ENCODE data around the gene TMEM201.
"Not testable (repeated sequence)": the region's sequence is repeated elsewhere in the genome, so short reads cannot be mapped to it uniquely, and the experiment has no call there.

DNA sequence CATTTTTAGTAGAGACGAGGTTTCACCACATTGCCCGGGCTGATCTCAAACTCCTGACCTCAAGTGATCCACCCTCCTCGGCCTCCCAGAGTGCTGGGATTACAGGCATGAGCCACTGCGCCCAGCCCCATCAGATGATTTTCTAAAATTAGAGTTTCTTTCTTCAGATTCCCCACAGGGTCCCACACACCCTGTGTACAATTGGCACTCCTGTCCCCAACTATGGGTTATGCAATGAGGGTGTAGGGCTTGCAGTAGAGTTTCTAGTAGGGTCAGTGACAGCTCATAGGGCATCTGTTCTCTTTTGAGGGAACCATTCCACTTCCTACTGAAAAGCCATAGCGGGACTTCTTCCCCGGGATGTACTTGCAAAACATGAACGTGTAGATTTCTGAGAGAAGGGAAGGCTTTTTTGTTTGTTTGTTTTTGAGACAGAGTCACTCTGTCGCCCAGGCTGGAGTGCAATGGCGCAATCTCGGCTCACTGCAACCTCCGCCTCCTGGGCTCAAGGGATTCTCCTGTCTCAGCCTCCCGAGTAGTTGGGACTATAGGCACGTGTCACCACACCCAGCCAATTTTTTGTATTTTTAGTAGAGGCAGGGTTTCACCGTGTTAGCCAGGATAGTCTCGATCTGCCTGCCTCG lies 17.7 kb upstream of the TMEM201 start:
- TF ChIP-seq, protein P1, sequence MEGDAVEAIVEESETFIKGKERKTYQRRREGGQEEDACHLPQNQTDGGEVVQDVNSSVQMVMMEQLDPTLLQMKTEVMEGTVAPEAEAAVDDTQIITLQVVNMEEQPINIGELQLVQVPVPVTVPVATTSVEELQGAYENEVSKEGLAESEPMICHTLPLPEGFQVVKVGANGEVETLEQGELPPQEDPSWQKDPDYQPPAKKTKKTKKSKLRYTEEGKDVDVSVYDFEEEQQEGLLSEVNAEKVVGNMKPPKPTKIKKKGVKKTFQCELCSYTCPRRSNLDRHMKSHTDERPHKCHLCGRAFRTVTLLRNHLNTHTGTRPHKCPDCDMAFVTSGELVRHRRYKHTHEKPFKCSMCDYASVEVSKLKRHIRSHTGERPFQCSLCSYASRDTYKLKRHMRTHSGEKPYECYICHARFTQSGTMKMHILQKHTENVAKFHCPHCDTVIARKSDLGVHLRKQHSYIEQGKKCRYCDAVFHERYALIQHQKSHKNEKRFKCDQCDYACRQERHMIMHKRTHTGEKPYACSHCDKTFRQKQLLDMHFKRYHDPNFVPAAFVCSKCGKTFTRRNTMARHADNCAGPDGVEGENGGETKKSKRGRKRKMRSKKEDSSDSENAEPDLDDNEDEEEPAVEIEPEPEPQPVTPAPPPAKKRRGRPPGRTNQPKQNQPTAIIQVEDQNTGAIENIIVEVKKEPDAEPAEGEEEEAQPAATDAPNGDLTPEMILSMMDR (IDR thresholded peaks at IDR 0.05; ENCODE audit: extremely low read depth in 1 of 2, insufficient read depth in 1 of 2, low read depth in 1 of 2, low read length in 2 of 2), result not testable (repeated sequence)
- not testable (repeated sequence) for TF ChIP-seq POLR2A (IDR thresholded peaks at IDR 0.05; ENCODE audit: low read depth, low read length); EZH2 (IDR thresholded peaks at IDR 0.05; ENCODE audit: borderline replicate concordance, low read depth, low read length, severe bottlenecking)
